Endothelial cell of umbilical vein (primary cell): ENCODE data around the gene PSORS1C1. TPM values are rescaled to one million over a fixed set of nuclear protein-coding genes. Genes with fewer than 3 reads are reported as not detected.

ENCODE experiments used
- BruUV-seq: library from RNA; stranded (reverse); fragments of 400-500 nt; replicated peaks from 2 replicates; lab custom pipeline; 2021; lab: Mats Ljungman, UMichigan
- CTCF ChIA-PET: fragments of 300-600, 350-600 bp; sonication (Branson Sonifier 250); formaldehyde crosslinking; loops from one replicate; lab custom pipeline; 2021; ENCODE audit warnings: antibody characterized with exemption, inconsistent platforms; lab: Charles Lee
- POLR2A ChIA-PET: fragments of 300-600, 350-600 bp; sonication (Branson Sonifier 250); formaldehyde crosslinking; loops from one replicate; lab custom pipeline; 2021; ENCODE audit warnings: antibody characterized with exemption, inconsistent platforms; lab: Charles Lee
- DNase-seq: peaks from one replicate; pipeline ENCODE4 v3.0.0-alpha.2; 2011; ENCODE audit warnings: low read depth, low spot score
- FAIRE-seq: peaks from 2 replicates; lab custom pipeline; 2011; peaks lifted over from hg19 to GRCh38; lab: Jason Lieb, UNC
- H2AFZ ChIP-seq: 2 replicates; pipeline ENCODE4 v1.6.0; 2012; ENCODE audit warnings: low read depth, low read length, control low read depth, inconsistent platforms
- H3K27ac ChIP-seq: 2 replicates; pipeline ENCODE4 v1.5.1; 2011; ENCODE audit warnings: low read depth, mild to moderate bottlenecking, control low read depth, low read length, moderate library complexity; ENCODE audit not compliant: insufficient read depth
- H3K27me3 ChIP-seq, 2 experiments: 2 replicates each; pipeline versions ENCODE4 v1.6.0 to v1.6.1; 2011; ENCODE audit warnings: low read length in 2 of 2, mixed read lengths in 1 of 2; ENCODE audit not compliant: control insufficient read depth in 2 of 2, insufficient read depth in 2 of 2
- H3K36me3 ChIP-seq, 2 experiments: 2 replicates in 1 of 2; 3 replicates in 1 of 2; pipeline ENCODE4 v1.5.1; 2011; ENCODE audit warnings: low read length in 2 of 2, mild to moderate bottlenecking in 1 of 2, moderate library complexity in 1 of 2; ENCODE audit not compliant: control insufficient read depth in 2 of 2, insufficient read depth in 2 of 2; ENCODE audit errors: extremely low read depth in 1 of 2
- H3K4me1 ChIP-seq: 3 replicates; pipeline ENCODE4 v1.5.1; 2011; ENCODE audit warnings: mild to moderate bottlenecking, low read length; ENCODE audit not compliant: control insufficient read depth, insufficient read depth; ENCODE audit errors: extremely low read depth
- H3K4me2 ChIP-seq: 2 replicates; pipeline ENCODE4 v1.6.1; 2011; ENCODE audit warnings: low read length, control low read depth, mixed read lengths; ENCODE audit not compliant: insufficient read depth
- H3K4me3 ChIP-seq, 3 experiments: fragments of 200-600 bp in 1 of 3; sonication (generic), shearing (Covaris generic) in 1 of 3; replicated peaks in 1 of 3; 2 replicates each; pipeline ENCODE4 v1.5.1; 2011 to 2016; ENCODE audit warnings: control low read depth in 3 of 3, low read length in 3 of 3, mild to moderate bottlenecking in 2 of 3, inconsistent platforms in 1 of 3, low read depth in 1 of 3, moderate library complexity in 1 of 3; ENCODE audit not compliant: insufficient read depth in 1 of 3
- H3K79me2 ChIP-seq: 2 replicates; pipeline ENCODE4 v1.6.0; 2012; ENCODE audit warnings: low read length, inconsistent platforms; ENCODE audit not compliant: control insufficient read depth, insufficient read depth
- H3K9ac ChIP-seq: replicated peaks from 2 replicates; pipeline ENCODE3; 2011; ENCODE audit warnings: low read length, control low read depth; ENCODE audit not compliant: insufficient read depth; ENCODE audit errors: extremely low read depth
- H3K9me1 ChIP-seq: replicated peaks from 3 replicates; pipeline ENCODE4 v1.6.0; 2011; ENCODE audit warnings: mild to moderate bottlenecking, low read length; ENCODE audit not compliant: control insufficient read depth, insufficient read depth; ENCODE audit errors: extremely low read depth
- H3K9me3 ChIP-seq: replicated peaks from 2 replicates; pipeline ENCODE4 v1.5.1; 2012; ENCODE audit warnings: low read length, inconsistent platforms; ENCODE audit not compliant: control insufficient read depth, insufficient read depth
- H4K20me1 ChIP-seq: replicated peaks from 2 replicates; pipeline ENCODE3; 2011; ENCODE audit warnings: mild to moderate bottlenecking, low read length; ENCODE audit not compliant: control insufficient read depth, insufficient read depth; ENCODE audit errors: extremely low read depth
- CTCF ChIP-seq, 2 donors: IDR thresholded peaks; 1 replicate in 1 of 2; 2 replicates in 1 of 2; pipeline ENCODE4 v1.5.1; 2011; ENCODE audit warnings: low read length in 2 of 2, mild to moderate bottlenecking in 2 of 2, moderate library complexity in 2 of 2, control low read depth in 1 of 2, inconsistent platforms in 1 of 2, low read depth in 1 of 2; ENCODE audit not compliant: insufficient read depth in 1 of 2; ENCODE audit errors: extremely low read depth in 1 of 2
- EZH2 ChIP-seq: IDR thresholded peaks from 2 replicates; pipeline ENCODE4 v1.6.1; 2012; ENCODE audit warnings: borderline replicate concordance, low read depth, mild to moderate bottlenecking, moderate library complexity, low read length, inconsistent platforms; ENCODE audit not compliant: severe bottlenecking
- FOS ChIP-seq: IDR thresholded peaks from 2 replicates; pipeline ENCODE4 v1.6.1; 2011; ENCODE audit warnings: mild to moderate bottlenecking, low read length, moderate library complexity, borderline replicate concordance; ENCODE audit not compliant: insufficient read depth
- GATA2 ChIP-seq: IDR thresholded peaks from 2 replicates; pipeline ENCODE4 v1.7.0; 2011; ENCODE audit warnings: low read depth, mild to moderate bottlenecking, moderate library complexity, mixed read lengths, low read length; ENCODE audit not compliant: insufficient read length, insufficient read depth
- JUN ChIP-seq: IDR thresholded peaks from 2 replicates; pipeline ENCODE4 v1.6.1; 2011; ENCODE audit warnings: borderline replicate concordance, low read depth; ENCODE audit not compliant: insufficient read length, insufficient read depth
- MAX ChIP-seq: IDR thresholded peaks from 2 replicates; pipeline ENCODE4 v1.6.1; 2011; ENCODE audit not compliant: insufficient read depth, insufficient read length
- MYC ChIP-seq: IDR thresholded peaks from one replicate; pipeline ENCODE4 v1.6.1; 2011; ENCODE audit warnings: mild to moderate bottlenecking, low read depth, low read length
- POLR2A ChIP-seq: IDR thresholded peaks from 2 replicates; pipeline ENCODE4 v1.6.1; 2012; ENCODE audit warnings: low read depth, mild to moderate bottlenecking, control low read depth, low read length
- POLR2AphosphoS5 ChIP-seq: IDR thresholded peaks from 2 replicates; pipeline ENCODE4 v1.6.1; 2012; ENCODE audit warnings: low read depth, mild to moderate bottlenecking, control low read depth, low read length, moderate library complexity; ENCODE audit not compliant: insufficient read depth
- dilution Hi-C: fragments of 300-500 bp; cut with MboI; formaldehyde crosslinking; loops from one replicate; pipeline ENCODE4 v1.15.0; 2019; ENCODE audit warnings: low sequenced_read_pairs; ENCODE audit not compliant: extremely low pct_ligation_motif_present
- intact Hi-C: fragments of 100-400 bp; cut with micrococcal nuclease; formaldehyde crosslinking; loops from one replicate; pipeline ENCODE4 v1.10.0; 2022
- polyA plus RNA-seq, 4 experiments: library from polyadenylated mRNA; depleted of rRNA in 3 of 4; stranded (reverse) in 3 of 4; unstranded in 1 of 4; fragments of >200 nt; gene quantifications; 2 replicates each; pipeline versions ENCODE4 v1.2.1 to v1.2.3, GENCODE V29; 2011 to 2012; ENCODE audit warnings: missing spikeins in 1 of 4
- total RNA-seq: library from RNA; stranded (reverse); gene quantifications from 2 replicates; pipeline ENCODE4 v1.2.3, GENCODE V29; 2021

PSORS1C1 gene
- total and polyA plus RNA-seq, 2 donors (not counting 3 experiments of a cell fraction or from before 2014, with no cell fraction given) = 1.1 to 13.2 TPM

GRCh38 chr6:31168606-31169005 is 54.0 kb downstream of the PSORS1C1 start:
- no peak for DNase-seq

More at GRCh38 chr6:31168606-31169005, 54.0 kb downstream of the PSORS1C1 start:
- ChIA-PET CTCF (interaction anchor here (1.2 kb wide), 1 partner anchor 31 kb away, joined by 3 read pairs; no protein-coding TSS in a partner anchor), POLR2A (no interaction called here)
- no TSS peak for BruUV-seq
- dilution Hi-C loops (no loop called here), intact Hi-C loops (no loop called here)
- Histone ChIP-seq H3K9me3 (no peaks in the 10 kb centered on the region), H3K4me1 (no peaks in the 10 kb centered on the region), H3K27me3 (no peaks in the 10 kb centered on the region), H4K20me1 (no peaks in the 10 kb centered on the region), H3K4me2 (no peak overlapping the region), H3K4me3 (no peak overlapping the region), H3K9ac (no peak overlapping the region), H3K27ac (no peak overlapping the region), H3K9me1 (no peaks in the 10 kb centered on the region), H2AFZ (no peak overlapping the region), H3K36me3 (no peaks in the 10 kb centered on the region), H3K79me2 (no peaks in the 10 kb centered on the region)
- no peak for FAIRE-seq
- TF ChIP-seq MAX (no peak), JUN (no peak), CTCF (IDR thresholded peaks at IDR 0.05; ENCODE audit: extremely low read depth in 1 of 2, insufficient read depth in 1 of 2, low read depth in 1 of 2, low read length in 2 of 2) (no peak), EZH2 (no peak), FOS (no peak), MYC (no peak), POLR2AphosphoS5 (no peak), GATA2 (no peak), POLR2A (no peak)
